PFSK-1 (cell line): ENCODE measurements around the gene METTL1.

ENCODE experiments used
- POLR2AphosphoS5 ChIP-seq: IDR thresholded peaks from 2 replicates; pipeline ENCODE4 v1.6.1; 2012; ENCODE audit warnings: low read depth, mild to moderate bottlenecking, control low read depth, low read length, moderate library complexity
- SIN3A ChIP-seq: IDR thresholded peaks from 2 replicates; pipeline ENCODE4 v1.6.1; 2012; ENCODE audit warnings: mild to moderate bottlenecking, low read length, moderate library complexity, borderline replicate concordance; ENCODE audit not compliant: insufficient read depth
- TAF1 ChIP-seq: IDR thresholded peaks from 2 replicates; pipeline ENCODE4 v1.6.1; 2012; ENCODE audit warnings: low read length, control low read depth, borderline replicate concordance; ENCODE audit not compliant: insufficient read depth

METTL1 gene

GRCh38 chr12:57718641-57719528 lies 53.0 kb downstream of the METTL1 start:
- no peak for TF ChIP-seq TAF1
- TF ChIP-seq SIN3A: no peak
- no peak for TF ChIP-seq POLR2AphosphoS5
